22Rv1 (cell line): ENCODE data around the gene ASCL1.
A peak's percentile ranks its signal among the peaks of the same experiment; 100 is the strongest.

Experiments
- H3K27ac ChIP-seq: fragments of 450-650 bp; 2 replicates; pipeline ENCODE4 v1.5.1; 2017
- ZFX ChIP-seq: fragments of 450-650 bp; IDR thresholded peaks from 2 replicates; pipeline ENCODE4 v1.6.1; 2017; ENCODE audit warnings: antibody characterized with exemption, borderline replicate concordance
- TF ChIP-seq, protein P1 (sequence below): fragments of 450-650 bp; IDR thresholded peaks from 2 replicates; pipeline ENCODE4 v1.5.1; 2017; ENCODE audit warnings: mild to moderate bottlenecking

Gene ASCL1

DNA sequence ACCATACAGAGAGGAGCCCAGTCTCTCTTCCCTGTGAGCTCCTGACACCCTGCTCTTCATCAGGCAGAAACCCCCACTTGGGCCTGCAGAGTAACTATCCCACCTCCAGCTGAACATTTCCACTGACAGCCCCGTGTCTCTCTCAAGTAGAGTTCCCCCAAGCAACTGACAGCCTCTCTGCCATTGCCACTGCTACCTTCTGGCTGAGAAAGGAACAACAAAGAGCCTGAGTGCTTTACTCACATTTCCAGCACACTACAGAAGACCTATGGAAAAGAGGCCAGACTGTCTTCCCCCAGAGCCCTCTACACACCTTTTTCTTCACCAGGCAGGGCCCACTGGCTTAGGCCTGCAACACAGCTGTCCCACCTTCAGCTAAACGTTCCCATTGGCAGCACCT is 18.4 kb upstream of the ASCL1 start:
- TF ChIP-seq, protein P1, sequence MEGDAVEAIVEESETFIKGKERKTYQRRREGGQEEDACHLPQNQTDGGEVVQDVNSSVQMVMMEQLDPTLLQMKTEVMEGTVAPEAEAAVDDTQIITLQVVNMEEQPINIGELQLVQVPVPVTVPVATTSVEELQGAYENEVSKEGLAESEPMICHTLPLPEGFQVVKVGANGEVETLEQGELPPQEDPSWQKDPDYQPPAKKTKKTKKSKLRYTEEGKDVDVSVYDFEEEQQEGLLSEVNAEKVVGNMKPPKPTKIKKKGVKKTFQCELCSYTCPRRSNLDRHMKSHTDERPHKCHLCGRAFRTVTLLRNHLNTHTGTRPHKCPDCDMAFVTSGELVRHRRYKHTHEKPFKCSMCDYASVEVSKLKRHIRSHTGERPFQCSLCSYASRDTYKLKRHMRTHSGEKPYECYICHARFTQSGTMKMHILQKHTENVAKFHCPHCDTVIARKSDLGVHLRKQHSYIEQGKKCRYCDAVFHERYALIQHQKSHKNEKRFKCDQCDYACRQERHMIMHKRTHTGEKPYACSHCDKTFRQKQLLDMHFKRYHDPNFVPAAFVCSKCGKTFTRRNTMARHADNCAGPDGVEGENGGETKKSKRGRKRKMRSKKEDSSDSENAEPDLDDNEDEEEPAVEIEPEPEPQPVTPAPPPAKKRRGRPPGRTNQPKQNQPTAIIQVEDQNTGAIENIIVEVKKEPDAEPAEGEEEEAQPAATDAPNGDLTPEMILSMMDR, result no peak
- TF ChIP-seq ZFX, result no peak
- no peak overlapping the region for H3K27ac ChIP-seq

DNA sequence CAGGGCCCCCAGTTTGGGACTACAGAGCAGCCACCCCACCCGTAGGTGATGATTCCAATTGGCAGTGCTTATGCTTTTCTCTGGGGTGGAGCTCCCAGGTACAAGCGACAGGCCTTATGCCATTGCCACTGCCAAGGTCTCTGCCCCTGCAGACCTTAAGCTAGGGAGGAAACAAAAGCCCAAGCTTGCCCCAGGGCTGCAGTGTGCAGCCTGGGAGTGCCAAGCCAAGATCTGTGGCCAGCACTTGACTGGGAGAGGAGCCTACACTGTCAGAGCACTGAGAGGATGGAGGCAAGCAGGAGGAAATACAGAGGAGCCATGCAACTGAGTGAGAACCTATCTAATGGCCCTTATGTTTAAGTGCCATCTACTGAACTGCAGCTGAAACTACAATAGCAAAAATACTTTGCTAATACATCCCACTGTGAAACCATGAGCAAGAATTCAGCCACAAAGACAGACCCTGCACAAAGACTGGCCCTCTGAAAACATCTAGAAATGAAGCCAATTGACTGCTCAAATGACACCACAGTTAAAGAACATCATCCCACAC is 17.7 kb upstream of the ASCL1 start:
- TF ChIP-seq, protein P1, result peak; percentile 32
- no peak for TF ChIP-seq ZFX
- H3K27ac ChIP-seq, result no peak overlapping the region

- TF ChIP-seq, protein P1, result no peak
- TF ChIP-seq ZFX, result no peak
These were observed 11.4 kb upstream of the ASCL1 start for GRCh38 chr12:102946042-102946441.

DNA sequence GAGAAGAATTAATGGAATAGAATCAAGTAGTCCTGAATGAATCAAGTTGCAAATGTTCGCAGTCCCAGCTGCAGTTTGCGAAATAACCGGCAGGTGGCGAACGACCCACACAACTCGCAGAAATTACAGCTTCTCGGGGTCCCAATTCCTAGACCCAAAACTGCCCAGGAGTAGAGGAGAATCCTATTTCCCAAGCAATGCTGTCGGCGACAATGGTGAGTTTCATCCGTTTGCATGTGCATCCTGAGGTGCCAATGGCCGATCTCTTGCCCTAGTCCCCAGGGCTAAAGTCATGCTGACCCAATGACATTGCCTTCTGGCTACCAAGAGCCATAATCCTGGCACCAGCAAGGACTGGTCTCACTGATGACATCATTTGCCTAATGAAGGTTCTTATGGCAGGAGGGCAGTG is 8.5 kb upstream of the ASCL1 start:
- H3K27ac ChIP-seq, result no peak overlapping the region
- TF ChIP-seq, protein P1, result peak; percentile 98
- no peak for TF ChIP-seq ZFX

More at GRCh38 chr12:102946042-102946441, 11.4 kb upstream of the ASCL1 start:
- no peak overlapping the region for H3K27ac ChIP-seq

- no peak overlapping the region for H3K27ac ChIP-seq
- TF ChIP-seq, protein P1, result peak; percentile 53
- no peak for TF ChIP-seq ZFX
These were observed 7.1 kb upstream of the ASCL1 start for GRCh38 chr12:102950107-102950949.

GRCh38 chr12:102950950-102951619 is 6.4 kb upstream of the ASCL1 start:
- H3K27ac ChIP-seq, result no peak overlapping the region
- TF ChIP-seq, protein P1, result no peak
- no peak for TF ChIP-seq ZFX
